Measurements from ENCODE around the gene THADA.

GRCh38 chr2:43486603-43487002 lies 109.2 kb downstream of the THADA start:
- TF ChIP-seq, protein P1, sequence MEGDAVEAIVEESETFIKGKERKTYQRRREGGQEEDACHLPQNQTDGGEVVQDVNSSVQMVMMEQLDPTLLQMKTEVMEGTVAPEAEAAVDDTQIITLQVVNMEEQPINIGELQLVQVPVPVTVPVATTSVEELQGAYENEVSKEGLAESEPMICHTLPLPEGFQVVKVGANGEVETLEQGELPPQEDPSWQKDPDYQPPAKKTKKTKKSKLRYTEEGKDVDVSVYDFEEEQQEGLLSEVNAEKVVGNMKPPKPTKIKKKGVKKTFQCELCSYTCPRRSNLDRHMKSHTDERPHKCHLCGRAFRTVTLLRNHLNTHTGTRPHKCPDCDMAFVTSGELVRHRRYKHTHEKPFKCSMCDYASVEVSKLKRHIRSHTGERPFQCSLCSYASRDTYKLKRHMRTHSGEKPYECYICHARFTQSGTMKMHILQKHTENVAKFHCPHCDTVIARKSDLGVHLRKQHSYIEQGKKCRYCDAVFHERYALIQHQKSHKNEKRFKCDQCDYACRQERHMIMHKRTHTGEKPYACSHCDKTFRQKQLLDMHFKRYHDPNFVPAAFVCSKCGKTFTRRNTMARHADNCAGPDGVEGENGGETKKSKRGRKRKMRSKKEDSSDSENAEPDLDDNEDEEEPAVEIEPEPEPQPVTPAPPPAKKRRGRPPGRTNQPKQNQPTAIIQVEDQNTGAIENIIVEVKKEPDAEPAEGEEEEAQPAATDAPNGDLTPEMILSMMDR (IDR thresholded peaks at IDR 0.05 in 8 of 11, conservative IDR thresholded peaks at IDR 0.05 in 3 of 11), result no peak
- no peak for TF ChIP-seq POLR2A (IDR thresholded peaks at IDR 0.05)
- peak in 1 of 3 donors; percentile 55 for TF ChIP-seq POLR2AphosphoS5 (IDR thresholded peaks at IDR 0.05)
